ENCODE measurements around the gene ZNF385C.

The ZNF385C gene

DNA sequence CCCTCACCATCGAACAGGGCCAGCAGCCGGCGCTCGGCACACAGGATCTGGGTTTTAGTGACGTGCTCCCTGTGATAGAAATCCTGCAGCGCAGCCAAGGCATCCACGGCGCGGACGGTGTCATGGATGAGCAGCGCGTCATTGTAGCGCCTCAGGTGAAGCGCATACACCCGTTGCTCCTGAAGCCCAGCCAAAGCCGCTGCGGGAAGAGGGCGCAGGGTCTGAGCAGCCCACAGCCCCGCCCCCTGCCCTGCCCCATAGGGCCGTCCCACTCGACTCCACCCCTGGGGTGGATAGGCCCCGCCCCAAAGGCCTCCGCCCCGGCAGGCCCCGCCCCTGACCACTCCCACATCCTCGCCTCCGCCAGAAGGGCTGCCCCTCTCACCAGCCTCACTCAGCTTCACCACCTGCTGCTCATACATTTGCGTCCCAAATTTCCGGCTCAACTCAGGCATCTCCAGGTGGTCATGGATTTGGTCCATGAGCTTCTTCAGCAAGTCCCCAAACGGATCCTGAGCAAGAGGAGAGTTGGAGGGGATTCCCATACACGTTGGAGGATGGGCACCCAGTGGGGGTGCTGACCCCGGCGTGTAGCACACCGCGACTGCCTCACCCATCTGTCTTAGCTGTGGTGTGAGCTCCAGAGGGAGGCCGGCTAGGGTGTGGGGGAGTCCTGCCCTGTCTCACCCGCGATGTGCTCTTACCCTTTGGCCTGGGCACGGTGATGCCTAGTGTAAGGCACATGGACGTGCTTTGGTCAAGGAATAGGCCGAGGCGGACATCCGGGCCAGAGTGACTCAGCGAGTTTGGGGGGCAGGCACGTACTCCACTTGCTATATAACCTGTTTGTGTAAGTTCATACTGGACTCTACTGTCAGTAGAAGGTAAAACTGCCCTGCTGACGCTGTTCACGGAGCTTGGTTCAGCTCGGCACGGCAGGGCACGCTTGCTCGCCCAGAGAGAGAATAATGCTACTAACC is 9.6 kb upstream of the ZNF385C start:
- DNase-seq (ENCODE audit: low read depth): peak; percentile 92

DNA sequence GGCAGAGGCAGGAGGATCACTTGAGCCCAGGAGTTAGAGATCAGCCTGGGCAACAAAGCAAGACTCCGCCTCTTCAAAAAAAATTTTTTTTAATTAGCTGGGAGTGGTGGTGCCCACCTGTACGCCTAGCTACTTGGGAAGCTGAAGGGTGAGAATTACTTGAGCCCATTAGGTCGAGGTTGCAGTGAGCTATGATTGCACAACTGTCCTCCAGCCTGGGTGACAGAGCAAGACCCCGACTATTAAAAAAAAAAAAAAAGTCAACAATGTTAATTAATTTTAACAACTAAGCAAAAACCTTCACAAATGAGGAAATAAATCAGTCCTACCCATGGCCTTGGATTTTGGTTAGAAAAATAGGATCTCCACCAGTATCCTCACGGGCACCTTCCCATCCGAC is 8.9 kb upstream of the ZNF385C start:
- DNase-seq (ENCODE audit: low read depth): no peak

DNA sequence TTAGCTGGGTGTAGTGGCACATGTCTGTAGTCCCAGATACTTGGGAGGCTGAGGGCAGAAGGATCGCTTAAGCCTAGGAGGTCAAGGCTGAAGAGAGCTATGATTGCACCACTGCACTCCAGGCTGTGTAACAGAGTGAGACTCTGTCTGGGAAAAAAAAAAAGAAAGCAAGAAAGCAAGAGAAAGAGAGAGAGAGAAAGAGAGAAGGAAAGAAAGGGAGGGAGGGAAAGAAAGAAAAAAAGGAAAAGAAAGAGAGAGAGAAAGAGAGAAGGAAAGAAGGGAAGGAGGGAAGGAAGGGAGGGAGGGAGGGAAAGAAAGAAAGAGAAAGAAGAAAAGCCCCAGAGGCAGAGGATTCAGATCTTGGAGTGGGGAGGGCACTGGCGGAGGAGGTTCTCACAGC is 7.7 kb upstream of the ZNF385C start:
- DNase-seq (ENCODE audit: low read depth): no peak

DNA sequence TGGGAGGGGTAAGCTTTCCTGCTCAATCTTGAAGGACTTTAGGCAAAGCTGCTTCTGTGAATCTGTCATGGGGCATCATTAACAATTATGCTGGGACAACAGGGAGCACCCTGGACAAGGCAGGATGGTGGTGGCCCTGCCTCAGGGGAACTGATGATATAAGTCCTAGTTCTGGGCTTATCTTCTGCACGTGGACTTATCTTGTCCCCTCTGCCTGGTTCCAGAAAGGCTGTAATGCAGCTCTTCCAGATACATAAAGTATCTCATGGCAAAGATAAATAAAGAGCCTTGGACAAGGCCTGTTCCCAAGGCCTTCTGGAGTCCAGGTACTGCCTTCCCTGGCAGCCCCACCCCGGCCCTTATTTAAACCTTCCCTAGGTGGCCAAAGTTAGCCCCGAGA is 6.0 kb upstream of the ZNF385C start:
- no peak for DNase-seq (ENCODE audit: low read depth)

DNA sequence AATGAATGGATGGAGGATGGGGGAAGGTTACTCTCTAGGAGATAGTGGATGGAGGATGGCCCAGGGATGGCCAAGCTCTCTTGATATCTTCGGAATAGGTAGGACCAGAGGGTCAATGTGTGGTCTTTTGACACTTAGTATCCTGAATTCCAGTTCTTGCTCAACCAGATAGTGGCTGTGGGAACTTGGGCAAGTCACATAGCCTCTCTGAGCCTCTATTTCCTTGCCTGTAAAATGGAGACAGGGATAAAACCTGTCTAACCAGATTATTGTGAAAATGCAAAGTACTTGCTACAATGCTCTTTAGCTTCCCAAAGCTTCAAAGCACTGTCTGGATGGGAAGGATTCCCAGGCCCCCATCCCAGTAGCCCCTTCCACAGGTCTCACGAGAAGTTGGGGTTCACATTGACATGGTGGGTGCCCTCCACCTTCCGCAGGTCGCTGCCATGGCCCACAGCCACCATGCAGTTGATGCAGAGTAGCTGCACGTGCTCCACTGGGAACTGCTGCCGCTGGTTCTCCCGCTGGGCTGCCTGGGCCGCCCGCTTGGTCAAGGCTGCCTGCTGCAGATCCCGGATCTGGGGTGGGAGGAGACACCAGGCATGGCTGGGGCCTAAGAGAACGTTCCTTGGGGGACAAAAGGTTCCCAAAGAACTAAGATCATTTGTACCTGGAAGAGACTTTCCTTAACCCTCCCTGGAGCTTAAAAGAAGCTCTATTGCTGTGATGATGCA is 5.1 kb upstream of the ZNF385C start:
- no peak for DNase-seq (ENCODE audit: low read depth)

DNA sequence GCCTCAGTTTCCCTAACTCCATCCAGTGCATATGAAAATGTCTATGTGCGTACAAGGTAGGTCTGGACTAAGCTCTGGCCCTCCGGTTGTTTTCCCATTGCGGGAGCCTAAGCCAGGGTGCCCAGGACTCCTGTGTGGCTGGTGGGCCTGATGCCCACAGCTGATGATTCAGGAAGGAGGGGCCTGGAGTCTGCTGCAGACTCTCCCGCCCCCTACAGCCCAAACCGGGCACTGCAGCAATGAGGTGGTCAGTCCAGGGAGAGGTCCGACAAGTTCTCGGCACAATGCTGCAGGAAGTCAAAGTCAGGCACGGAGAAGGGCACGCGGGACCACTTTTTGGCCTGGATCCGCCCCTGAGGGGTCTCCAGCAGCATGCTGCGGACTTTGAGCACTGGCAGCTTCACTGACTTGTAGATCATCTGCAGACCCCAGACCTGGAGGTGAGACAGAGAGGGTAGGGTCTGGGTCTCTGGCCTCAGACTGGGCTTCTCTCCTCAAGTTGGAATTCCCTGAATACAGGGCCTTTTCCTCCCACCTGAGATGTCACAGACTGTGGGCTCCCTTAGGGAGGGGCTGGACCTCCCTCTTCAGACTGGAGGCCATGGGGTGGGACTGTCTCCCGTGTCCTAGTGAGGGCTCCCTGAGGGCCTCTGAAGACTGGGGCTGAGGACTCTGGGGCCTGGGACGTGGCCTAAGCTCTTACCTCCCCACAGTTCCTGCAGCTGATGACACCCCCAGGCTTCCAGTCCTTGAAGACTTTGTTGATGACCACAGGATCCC is 3.4 kb upstream of the ZNF385C start:
- peak; percentile 32 for DNase-seq (ENCODE audit: low read depth)

DNA sequence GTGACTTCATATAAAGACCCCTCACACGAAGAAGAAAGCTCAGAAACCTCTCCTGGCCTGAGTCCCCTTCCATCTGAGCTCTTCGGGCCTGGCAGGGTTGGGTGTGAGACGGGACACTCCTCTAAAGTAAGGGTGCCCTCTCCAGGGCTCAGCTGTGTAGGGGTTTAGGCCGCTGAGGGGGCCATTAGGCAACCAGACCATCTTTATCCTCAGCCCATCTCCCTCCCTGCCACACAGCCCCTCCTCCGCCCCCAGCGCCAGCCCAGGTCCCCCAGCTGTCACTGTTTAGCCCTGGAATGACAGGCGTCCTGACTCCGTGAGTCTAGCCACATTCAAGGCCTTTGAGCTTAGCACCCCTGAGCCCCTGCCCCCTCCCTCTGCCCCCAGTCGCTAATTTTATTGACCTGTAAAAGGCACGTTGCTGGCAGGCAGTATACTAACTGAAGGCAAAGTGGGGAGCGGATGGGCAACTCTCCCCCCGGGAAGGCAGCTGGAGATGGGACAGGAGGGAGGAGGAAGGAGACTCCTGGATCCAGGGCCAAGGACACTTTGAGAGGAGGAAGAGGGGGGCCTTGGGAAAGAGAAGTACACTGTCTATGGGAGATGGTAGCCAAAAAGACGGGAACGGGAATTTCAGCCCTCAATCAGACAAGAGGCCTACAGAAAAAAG is 592 bp upstream of the ZNF385C start:
- DNase-seq (ENCODE audit: low read depth): no peak

DNA sequence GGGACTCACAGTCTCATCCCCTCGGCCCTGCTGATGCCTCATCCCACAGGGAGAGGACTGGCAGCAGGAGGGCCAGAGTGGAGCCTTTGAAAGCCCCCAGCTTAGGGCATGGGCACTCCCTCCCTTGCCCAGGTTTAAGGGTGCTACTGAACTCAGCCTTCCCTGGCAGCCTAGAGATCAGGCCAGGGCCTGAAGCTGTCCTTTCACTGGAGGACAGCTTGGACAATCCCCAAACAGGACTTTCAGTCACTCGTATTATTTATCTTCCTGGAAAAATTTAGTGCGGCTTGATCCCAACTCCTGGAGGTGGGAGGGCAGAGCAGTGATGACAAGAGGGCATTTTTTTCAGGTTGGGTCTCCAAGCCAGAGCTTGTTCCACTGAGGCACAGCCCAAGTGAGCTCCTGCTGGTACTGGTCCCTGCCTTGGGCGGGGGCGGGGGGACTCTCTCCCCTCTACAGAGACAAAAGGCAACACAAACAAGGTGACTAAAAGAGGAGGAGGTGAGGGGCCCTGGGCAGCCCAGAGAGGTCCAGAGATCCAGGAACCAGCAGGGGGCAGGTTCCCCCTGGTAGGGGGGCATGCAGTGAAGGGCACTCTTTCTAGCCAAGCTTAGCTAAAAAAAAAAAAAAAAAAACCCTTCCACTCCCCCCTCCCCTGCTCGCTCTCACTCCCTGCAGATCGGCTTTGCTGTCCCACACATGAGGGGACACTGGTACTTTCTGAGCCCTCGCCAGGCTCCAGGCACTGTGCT is 1.7 kb downstream of the ZNF385C start:
- DNase-seq (ENCODE audit: low read depth): no peak

DNA sequence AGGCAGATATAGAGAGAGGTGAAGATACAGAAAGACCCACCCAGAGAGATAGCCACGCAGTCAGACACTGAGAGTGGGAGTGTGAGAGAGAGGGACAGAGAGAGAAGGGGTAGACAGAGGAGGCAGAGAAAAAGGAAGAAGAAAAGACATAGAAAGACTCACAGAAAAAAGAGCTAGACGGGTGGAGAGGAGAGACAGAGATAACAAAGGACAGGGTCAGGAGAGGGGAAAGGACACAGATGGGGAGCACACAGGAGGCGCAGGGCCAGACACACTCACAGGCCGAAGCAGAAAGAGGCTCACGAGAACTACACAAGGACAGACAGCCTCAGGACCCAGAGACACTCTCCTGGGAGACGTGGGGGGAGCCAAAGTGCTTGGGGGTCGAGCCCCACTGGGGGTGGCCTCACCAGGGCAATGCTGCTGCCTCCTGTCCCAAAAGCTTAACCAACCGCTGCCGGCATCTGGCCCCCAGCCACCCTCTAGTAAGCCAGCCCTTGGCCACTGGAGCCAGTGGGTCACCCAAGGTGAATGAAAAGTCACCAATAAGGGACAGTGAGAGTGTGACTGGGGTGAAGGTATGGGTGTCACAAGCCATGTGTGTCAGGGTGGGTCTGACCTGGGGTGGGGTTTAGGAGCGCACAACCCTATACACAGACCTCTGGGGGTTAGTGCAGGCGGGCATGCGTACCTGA is 3.8 kb downstream of the ZNF385C start:
- no peak for DNase-seq (ENCODE audit: low read depth)

DNA sequence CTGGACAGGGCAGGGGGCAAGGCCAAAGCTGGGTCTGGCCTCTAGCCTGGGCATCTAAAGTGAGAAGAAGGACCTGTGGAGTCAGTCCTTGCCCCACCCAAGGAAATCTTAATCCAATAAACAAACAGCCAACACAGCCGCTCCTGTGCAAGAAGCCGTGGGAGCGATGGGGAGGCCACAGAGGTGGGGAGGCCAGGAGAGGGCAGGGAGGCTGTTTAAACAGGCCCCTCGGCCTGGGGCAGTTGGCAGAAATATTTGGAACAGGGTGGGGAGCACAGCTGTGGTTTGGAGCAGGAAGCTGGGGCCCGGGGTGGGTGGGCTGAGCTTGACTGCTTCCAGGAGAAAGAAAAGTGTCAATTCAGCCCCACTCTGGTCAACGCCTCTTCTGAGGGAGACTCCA is 5.3 kb downstream of the ZNF385C start:
- DNase-seq (ENCODE audit: low read depth): no peak

DNA sequence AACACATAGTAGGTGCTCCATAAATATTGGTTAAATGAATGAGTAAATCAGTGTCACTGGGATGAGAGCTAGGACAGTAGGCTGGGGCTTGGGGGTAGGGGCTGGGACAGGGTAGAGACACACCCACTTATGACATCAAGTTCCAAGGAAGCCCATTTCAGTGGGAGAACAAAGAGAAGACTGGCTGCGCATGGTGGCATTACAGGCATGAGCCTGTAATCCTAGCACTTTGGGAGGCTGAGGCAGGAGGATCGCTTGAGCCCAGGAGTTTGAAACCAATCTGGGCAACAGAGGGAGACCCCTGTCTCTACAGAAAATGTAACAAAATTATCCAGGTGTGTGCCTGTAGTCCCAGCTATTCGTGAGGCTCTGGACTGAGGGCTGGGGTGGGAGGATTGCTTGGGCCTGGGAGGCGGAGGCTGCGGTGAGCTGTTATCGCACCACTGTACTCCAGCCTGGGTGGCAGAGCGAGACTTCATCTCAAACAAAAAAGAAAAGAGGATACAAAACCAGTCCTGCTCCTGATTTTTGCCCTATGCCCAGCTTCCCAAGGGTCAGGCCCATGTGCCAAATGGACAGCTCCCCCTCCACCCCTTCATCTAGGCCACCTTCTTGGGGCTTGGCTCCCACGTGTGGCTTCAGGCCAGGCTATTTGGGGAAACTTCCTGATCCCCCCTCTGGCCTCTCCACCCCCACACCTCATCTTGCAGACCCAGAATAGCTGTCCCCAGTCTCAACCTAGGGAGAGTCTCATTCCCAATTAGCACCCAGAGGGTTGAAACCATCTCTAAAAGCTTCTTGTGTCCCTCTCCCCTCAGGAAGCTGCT is 7.1 kb downstream of the ZNF385C start:
- no peak for DNase-seq (ENCODE audit: low read depth)

DNA sequence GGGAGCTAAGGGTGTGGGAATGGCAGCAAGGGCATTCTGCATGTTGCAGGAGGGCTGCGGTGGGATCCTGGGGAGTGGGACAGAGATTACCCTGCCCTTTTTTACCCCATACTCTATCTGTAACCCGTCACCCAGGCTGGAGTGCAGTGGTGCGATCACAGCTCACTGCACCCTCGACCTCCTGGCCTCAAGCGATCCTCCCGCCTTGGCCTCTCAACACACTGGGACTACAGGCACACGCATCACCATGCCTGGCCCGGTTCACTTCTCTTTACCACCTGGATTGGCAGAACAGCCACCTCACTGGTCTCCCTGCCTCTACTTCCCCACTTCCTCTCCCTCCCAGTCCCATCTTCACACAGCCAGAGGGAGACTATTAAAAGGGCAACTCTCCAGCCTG is 9.5 kb downstream of the ZNF385C start:
- DNase-seq (ENCODE audit: low read depth): no peak

DNA sequence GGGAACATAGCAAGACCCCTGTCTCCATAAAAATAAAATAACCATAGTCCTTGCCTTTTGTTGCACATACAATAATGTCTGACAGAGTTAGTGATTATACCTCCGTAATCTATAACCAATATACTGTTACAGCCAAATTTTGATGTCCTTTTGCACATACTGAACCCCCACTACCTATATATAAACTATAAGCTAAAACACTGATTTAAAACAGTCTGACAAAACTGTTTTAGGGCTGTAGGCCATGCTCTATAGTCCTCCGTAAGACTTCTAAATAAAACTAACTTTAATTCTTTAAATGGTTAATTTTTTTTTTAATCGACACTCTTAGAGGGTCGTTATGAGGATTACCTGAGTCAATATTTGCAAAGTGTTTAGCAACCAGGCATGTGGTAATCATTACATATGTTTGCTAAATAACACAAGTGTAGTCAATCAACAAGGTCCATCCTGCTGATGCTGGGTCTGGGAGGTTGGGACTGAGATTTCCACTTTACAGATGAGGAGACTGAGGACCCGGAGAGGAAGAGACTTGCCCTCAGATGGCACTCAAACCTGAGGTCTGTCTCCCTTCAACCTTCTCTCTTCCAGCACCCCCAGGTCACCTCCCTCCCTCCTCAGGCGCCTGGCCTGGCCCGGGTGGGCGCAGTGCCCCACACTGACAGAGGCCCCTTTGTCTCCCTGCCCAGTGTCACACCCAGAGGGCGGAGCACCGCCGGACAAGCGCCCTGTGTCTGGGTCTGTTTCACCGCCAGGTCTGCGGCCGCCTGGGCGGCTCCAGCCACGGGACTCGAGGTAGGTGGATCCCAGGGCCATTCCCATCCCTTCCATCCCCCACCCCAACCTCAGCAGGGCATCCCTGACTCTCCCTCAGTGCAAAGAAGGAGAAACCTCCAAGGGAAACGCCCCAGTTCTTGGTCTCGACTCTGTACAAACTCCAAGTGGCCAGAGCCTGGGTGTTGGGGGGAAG is 10.3 kb downstream of the ZNF385C start:
- DNase-seq (ENCODE audit: low read depth): no peak

DNA sequence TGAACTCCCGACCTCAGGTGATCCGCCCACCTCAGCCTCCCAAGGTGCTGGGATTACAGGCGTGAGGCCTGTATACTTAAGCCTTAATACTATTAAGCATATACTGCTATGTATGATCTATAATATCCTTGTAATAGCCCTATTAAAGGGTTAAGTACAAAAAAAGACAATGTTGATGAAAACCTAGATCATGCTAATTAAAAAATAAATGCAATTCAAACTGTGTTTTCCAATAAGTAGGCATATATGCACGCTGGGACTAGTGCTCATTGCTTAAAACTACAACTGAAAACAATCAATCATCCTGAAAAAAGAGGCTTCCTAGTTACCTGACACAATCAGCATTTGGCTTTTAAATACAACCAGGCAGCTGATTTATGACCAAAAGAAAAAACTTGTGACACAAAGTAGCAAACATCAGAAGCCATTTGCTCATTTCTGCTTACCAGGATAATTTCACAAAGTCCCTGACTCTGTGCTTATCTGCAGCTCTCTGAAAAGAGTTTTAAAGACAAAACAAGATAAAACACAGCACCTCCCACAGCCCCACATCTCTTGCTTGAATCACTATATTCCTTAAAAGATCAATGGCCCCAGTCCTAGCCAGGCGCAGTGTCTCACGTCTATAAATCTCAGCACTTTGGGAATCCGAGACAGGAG is 11.1 kb downstream of the ZNF385C start:
- DNase-seq (ENCODE audit: low read depth): no peak

DNA sequence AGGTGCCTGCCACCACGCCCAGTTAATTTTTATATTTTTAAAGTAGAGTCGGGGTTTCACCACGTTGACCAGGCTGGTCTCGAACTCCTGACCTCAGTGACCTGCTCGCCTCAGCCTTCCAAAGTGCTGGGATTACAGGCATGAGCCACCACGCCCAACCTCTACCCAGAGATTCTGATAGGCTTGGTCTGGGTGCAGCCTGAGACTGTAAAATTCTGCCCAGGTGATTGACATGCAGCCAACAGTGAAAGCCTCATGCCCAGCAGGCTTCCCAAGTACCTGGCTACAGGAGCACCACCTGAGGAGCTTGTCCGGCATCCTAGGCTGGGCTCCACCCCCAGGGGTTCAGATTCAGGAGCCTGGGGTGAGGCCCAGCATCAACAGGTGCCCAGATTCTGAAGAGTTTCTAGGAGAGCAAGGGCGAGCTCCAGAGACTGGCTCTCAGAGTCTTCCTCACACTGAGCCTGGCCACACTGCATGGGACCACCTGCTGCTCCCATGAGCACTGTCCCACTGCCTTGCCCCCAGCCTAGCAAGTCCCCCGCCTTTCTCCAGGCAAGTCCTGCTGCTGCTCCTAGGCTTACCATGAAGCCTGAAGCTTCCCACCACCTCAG is 16.6 kb downstream of the ZNF385C start:
- DNase-seq (ENCODE audit: low read depth): no peak

DNA sequence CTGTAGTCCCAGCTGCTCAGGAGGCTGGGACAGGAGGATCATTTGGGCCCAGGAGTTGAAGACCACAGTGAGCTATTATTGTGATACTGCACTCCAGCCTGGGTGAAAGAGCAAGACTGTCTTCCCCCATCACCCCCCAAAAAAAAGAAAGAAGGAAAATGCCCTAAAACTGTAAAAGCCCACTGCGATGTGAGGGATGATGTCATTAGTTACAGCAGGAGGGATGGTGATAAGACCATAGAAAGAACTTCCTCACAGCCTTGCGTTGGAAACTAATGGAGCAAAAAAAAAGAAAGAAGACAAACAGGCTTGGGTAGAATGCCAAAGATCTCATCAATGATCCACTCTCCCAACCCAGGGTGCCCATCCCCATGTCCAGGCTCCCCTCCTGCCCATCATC is 18.7 kb downstream of the ZNF385C start:
- no peak for DNase-seq (ENCODE audit: low read depth)

DNA sequence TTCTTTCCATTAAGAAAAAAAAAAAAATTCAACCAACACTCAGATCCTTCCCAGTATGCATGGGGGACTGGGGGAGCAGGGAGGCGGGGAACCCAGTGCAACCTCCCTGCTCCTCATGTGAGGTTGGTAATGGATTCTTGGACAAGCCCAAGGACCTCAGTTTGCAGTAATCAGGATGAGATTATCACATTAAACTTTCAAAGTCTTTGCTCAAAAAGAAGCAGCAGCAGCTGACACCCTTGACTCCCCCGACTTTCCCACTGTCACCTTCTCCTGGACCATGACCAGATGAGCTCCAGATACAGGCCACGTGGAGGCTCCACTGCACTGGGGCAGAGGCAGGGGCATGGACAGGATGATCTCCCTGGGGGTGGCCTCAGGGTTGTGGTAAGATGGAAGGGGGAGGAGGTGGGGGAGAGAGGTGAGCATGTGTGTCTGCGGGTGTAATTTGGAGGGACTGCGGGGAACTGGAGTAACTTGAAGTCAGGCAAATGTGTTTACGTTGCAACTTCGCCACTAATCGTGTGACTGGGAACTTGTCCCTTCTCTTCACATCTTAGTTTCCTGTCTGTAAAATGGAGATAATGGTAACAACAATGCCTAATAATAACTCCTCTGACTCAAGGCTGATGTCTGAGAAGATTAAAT is 19.8 kb downstream of the ZNF385C start:
- no peak for DNase-seq (ENCODE audit: low read depth)

Measured in activated T-helper 1 cell treated with Interleukin-2 at 50 U/mL for 16 hours (primary cell).